IMR-90 (cell line): ENCODE results near the gene GAMT. TPM values are rescaled to one million over a fixed set of nuclear protein-coding genes. Genes with fewer than 3 reads are reported as not detected.

Experiments
- ATAC-seq: fragments of 200-7000 bp; cut with Tn5 transposase; 2 replicates; pipeline ENCODE4 v1.9.1; 2020; ENCODE audit warnings: low read depth, mild to moderate bottlenecking, moderate library complexity
- BruUV-seq: library from RNA; stranded (reverse); fragments of 400-500 nt; replicated peaks from 2 replicates; lab custom pipeline; 2021; lab: Mats Ljungman, UMichigan
- CTCF ChIA-PET: fragments of 300-600 bp; formaldehyde crosslinking; extraction: SDS; loops from one replicate; lab custom pipeline; 2021; ENCODE audit warnings: antibody characterized with exemption; lab: Yijun Ruan, JAX
- POLR2A ChIA-PET: fragments of 300-600 bp; sonication (Branson Sonifier 250); formaldehyde crosslinking; loops from one replicate; lab custom pipeline; 2022; ENCODE audit warnings: antibody characterized with exemption; ENCODE audit not compliant: unreplicated experiment; lab: Charles Lee
- DNase-seq: peaks from one replicate; pipeline ENCODE4 v3.0.0; 2013
- H2AFZ ChIP-seq: replicated peaks from 2 replicates; pipeline ENCODE3; 2013; ENCODE audit warnings: low read length, mild to moderate bottlenecking; ENCODE audit not compliant: poor library complexity
- H2AK5ac ChIP-seq: 2 replicates; pipeline ENCODE4 v1.6.1; 2013; ENCODE audit warnings: low read depth, low read length, inconsistent platforms
- H2AK9ac ChIP-seq: replicated peaks from 2 replicates; pipeline ENCODE3; 2013; ENCODE audit warnings: mild to moderate bottlenecking, low read depth, low read length, moderate library complexity; ENCODE audit not compliant: poor library complexity
- H2BK120ac ChIP-seq: 2 replicates; pipeline ENCODE4 v1.6.1; 2013; ENCODE audit warnings: low read depth, low read length, inconsistent platforms
- H2BK15ac ChIP-seq: 3 replicates; pipeline ENCODE4 v1.6.1; 2013; ENCODE audit warnings: low read depth, low read length, inconsistent platforms
- H2BK20ac ChIP-seq: 2 replicates; pipeline ENCODE4 v1.6.1; 2013; ENCODE audit warnings: low read depth, mild to moderate bottlenecking, inconsistent platforms, low read length, moderate library complexity
- H2BK5ac ChIP-seq: 2 replicates; pipeline ENCODE4 v1.6.1; 2013; ENCODE audit warnings: mild to moderate bottlenecking, low read depth, low read length, inconsistent platforms; ENCODE audit not compliant: poor library complexity, severe bottlenecking
- H3K14ac ChIP-seq: replicated peaks from 2 replicates; pipeline ENCODE4 v1.6.1; 2013; ENCODE audit warnings: low read depth, low read length, inconsistent platforms
- H3K18ac ChIP-seq: 2 replicates; pipeline ENCODE4 v1.6.1; 2013; ENCODE audit warnings: low read depth, low read length, control low read depth
- H3K23ac ChIP-seq: 2 replicates; pipeline ENCODE4 v1.6.1; 2013; ENCODE audit warnings: low read depth, low read length, inconsistent platforms
- H3K27ac ChIP-seq: 2 replicates; pipeline ENCODE4 v1.5.1; 2013; ENCODE audit warnings: mild to moderate bottlenecking, control low read depth, low read length; ENCODE audit not compliant: insufficient read depth
- H3K27me3 ChIP-seq: 2 replicates; pipeline ENCODE4 v1.6.1; 2013; ENCODE audit warnings: low read length; ENCODE audit not compliant: control insufficient read depth, insufficient read depth
- H3K36me3 ChIP-seq: 2 replicates; pipeline ENCODE4 v1.6.1; 2013; ENCODE audit warnings: low read length, mixed read lengths; ENCODE audit not compliant: control insufficient read depth, insufficient read depth
- H3K4ac ChIP-seq: 2 replicates; pipeline ENCODE4 v1.6.1; 2013; ENCODE audit warnings: low read depth, low read length, inconsistent platforms
- H3K4me1 ChIP-seq: 2 replicates; pipeline ENCODE4 v1.6.1; 2013; ENCODE audit warnings: low read length, mixed read lengths; ENCODE audit not compliant: control insufficient read depth, insufficient read depth
- H3K4me2 ChIP-seq: 2 replicates; pipeline ENCODE4 v1.6.1; 2013; ENCODE audit warnings: low read depth, mild to moderate bottlenecking, control low read depth, low read length, moderate library complexity
- H3K4me3 ChIP-seq: 2 replicates; pipeline ENCODE4 v1.5.1; 2013; ENCODE audit warnings: low read depth, mild to moderate bottlenecking, control low read depth, low read length, moderate library complexity; ENCODE audit not compliant: insufficient read depth
- H3K56ac ChIP-seq: 2 replicates; pipeline ENCODE4 v1.6.1; 2013; ENCODE audit warnings: low read length, inconsistent platforms; ENCODE audit not compliant: insufficient read depth; ENCODE audit errors: extremely low read depth
- H3K79me1 ChIP-seq, 2 experiments: 2 replicates each; pipeline ENCODE4 v1.6.1; 2013; ENCODE audit warnings: low read length in 2 of 2, inconsistent platforms in 1 of 2, low read depth in 1 of 2
- H3K9ac ChIP-seq: 2 replicates; pipeline ENCODE4 v1.6.1; 2013; ENCODE audit warnings: low read depth, low read length, control low read depth
- H3K9me1 ChIP-seq: 2 replicates; pipeline ENCODE4 v1.6.1; 2013; ENCODE audit warnings: low read length, inconsistent platforms; ENCODE audit not compliant: insufficient read depth
- H3K9me3 ChIP-seq: 2 replicates; pipeline ENCODE4 v1.6.1; 2013; ENCODE audit warnings: low read length; ENCODE audit not compliant: control insufficient read depth, insufficient read depth
- H4K20me1 ChIP-seq: 2 replicates; pipeline ENCODE4 v1.6.1; 2013; ENCODE audit warnings: low read length, inconsistent platforms; ENCODE audit not compliant: insufficient read depth
- H4K5ac ChIP-seq: 2 replicates; pipeline ENCODE4 v1.6.1; 2013; ENCODE audit warnings: mild to moderate bottlenecking, low read depth, low read length, control low read depth
- H4K8ac ChIP-seq, 2 experiments: 2 replicates each; pipeline ENCODE4 v1.6.1; 2013; ENCODE audit warnings: low read depth in 2 of 2, low read length in 2 of 2, control low read depth in 1 of 2, inconsistent platforms in 1 of 2
- H4K91ac ChIP-seq: 2 replicates; pipeline ENCODE4 v1.6.1; 2013; ENCODE audit warnings: low read depth, low read length, inconsistent platforms; ENCODE audit not compliant: insufficient read depth
- MAFK ChIP-seq: IDR thresholded peaks from 2 replicates; pipeline ENCODE4 v1.6.1; 2012; ENCODE audit warnings: low read depth, low read length, improper control_type of control experiment
- POLR2A ChIP-seq: IDR thresholded peaks from 2 replicates; pipeline ENCODE4 v1.6.1; 2012; ENCODE audit warnings: mild to moderate bottlenecking, low read depth, low read length
- WGBS, 2 experiments: methylation state at CpG; one replicate each; pipeline versions ENCODE4 v1.1.5 to v1.1.7; 2013; ENCODE audit warnings: missing lambda C conversion rate in 2 of 2; ENCODE audit not compliant: insufficient read length in 1 of 2; ENCODE audit errors: extremely low coverage in 2 of 2; 5-methylcytosine and 5-hydroxymethylcytosine counted together
- dilution Hi-C: fragments of 300-500 bp; cut with HindIII; formaldehyde crosslinking; loops from one replicate; pipeline ENCODE4 v1.14.3; 2018; ENCODE audit warnings: low sequenced_read_pairs; ENCODE audit not compliant: unreplicated experiment
- in situ Hi-C: fragments of 300-500 bp; cut with MboI; formaldehyde crosslinking; loops from 3 replicates; pipeline ENCODE4 v1.14.3; 2019; ENCODE audit warnings: low sequenced_read_pairs, inconsistent platforms, mixed read lengths
- intact Hi-C: fragments of 100-400 bp; cut with micrococcal nuclease; formaldehyde crosslinking; loops from 2 replicates; pipeline ENCODE4 v1.10.0; 2022
- polyA plus RNA-seq, 3 experiments: library from polyadenylated mRNA; depleted of rRNA; stranded (reverse); fragments of >200 nt; gene quantifications; 2 replicates each; pipeline ENCODE4 v1.2.3, GENCODE V29; 2012; ENCODE audit warnings: low replicate concordance in 1 of 3
- total RNA-seq: library from RNA; depleted of rRNA; stranded (reverse); fragments of >200 nt; gene quantifications from 2 replicates; pipeline ENCODE4 v1.2.3, GENCODE V29; 2012

GAMT gene
- total and polyA plus RNA-seq, 2 of the 4 experiments (the other 2 are of a cell fraction): 22.8 to 51.8 TPM

GRCh38 chr19:1401889-1402217 is 511 bp upstream of the GAMT start:
- no peak overlapping the region for H2BK5ac ChIP-seq
- CTCF ChIA-PET: no interaction called here
- peaks cover 0 to 16% of the 10 kb centered on the region in 2 experiments; a peak in 3 of 4 replicates for H3K79me1 ChIP-seq
- H2AK9ac ChIP-seq: no peak overlapping the region
- H4K5ac ChIP-seq: peak overlapping the region; percentile 40
- H3K27me3 ChIP-seq: no peaks in the 10 kb centered on the region
- peaks cover 3% of the 10 kb centered on the region; the same call in 1 of the 2 replicates for H3K36me3 ChIP-seq
- H3K9me3 ChIP-seq: no peaks in the 10 kb centered on the region
- dilution Hi-C loops: no loop called here
- H4K8ac ChIP-seq: peak overlapping the region; percentile 37 to 76
- H3K18ac ChIP-seq: no peak overlapping the region; the same call in 1 of the 2 replicates
- H2AFZ ChIP-seq: peak overlapping the region; percentile 97
- POLR2A ChIA-PET: no interaction called here
- no peaks in the 10 kb centered on the region for H3K9me1 ChIP-seq
- BruUV-seq: no TSS peak
- peak overlapping the region; percentile 71 for H3K4me3 ChIP-seq
- no peak overlapping the region for H2AK5ac ChIP-seq
- H3K4me1 ChIP-seq: peaks cover 8% of the 10 kb centered on the region
- DNase-seq: no peak
- in situ Hi-C loops: no loop called here
- no peak overlapping the region for H3K14ac ChIP-seq
- H3K9ac ChIP-seq: peak overlapping the region; percentile 60; the same call in 1 of the 2 replicates
- peak overlapping the region; percentile 75 for H3K4me2 ChIP-seq
- no peak overlapping the region for H2BK15ac ChIP-seq
- H2BK120ac ChIP-seq: no peak overlapping the region
- no peak overlapping the region for H4K91ac ChIP-seq
- WGBS, 2 experiments: 80% methylated on average over 1 of the region's 11 CpGs; no CpG with 5 or more reads in 1 of the 2 experiments
- no peak overlapping the region for H2BK20ac ChIP-seq
- ATAC-seq: no peak
- intact Hi-C loops: no loop called here
- no peak for TF ChIP-seq MAFK
- TF ChIP-seq POLR2A: no peak
- no peak overlapping the region for H3K23ac ChIP-seq
- H3K4ac ChIP-seq: no peak overlapping the region
- H3K56ac ChIP-seq: no peak overlapping the region
- H4K20me1 ChIP-seq: 0 out of 2 replicates have a peak, but pooled peaks cover under 1% of the 10 kb centered on the region
- no peak overlapping the region; the same call in 1 of the 2 replicates for H3K27ac ChIP-seq
